GM18505 (cell line): ENCODE data around the gene CELSR2.

ENCODE experiments used
- ATAC-seq: cut with Tn5 transposase; IDR thresholded peaks from one replicate; pipeline ENCODE4 v1.9.1; 2021; ENCODE audit not compliant: unreplicated experiment
- POLR2A ChIP-seq: IDR thresholded peaks from 4 replicates; pipeline ENCODE4 v1.6.1; 2011; ENCODE audit warnings: borderline replicate concordance; ENCODE audit not compliant: insufficient read depth, insufficient read length; ENCODE audit errors: extremely low read depth

CELSR2 gene

DNA sequence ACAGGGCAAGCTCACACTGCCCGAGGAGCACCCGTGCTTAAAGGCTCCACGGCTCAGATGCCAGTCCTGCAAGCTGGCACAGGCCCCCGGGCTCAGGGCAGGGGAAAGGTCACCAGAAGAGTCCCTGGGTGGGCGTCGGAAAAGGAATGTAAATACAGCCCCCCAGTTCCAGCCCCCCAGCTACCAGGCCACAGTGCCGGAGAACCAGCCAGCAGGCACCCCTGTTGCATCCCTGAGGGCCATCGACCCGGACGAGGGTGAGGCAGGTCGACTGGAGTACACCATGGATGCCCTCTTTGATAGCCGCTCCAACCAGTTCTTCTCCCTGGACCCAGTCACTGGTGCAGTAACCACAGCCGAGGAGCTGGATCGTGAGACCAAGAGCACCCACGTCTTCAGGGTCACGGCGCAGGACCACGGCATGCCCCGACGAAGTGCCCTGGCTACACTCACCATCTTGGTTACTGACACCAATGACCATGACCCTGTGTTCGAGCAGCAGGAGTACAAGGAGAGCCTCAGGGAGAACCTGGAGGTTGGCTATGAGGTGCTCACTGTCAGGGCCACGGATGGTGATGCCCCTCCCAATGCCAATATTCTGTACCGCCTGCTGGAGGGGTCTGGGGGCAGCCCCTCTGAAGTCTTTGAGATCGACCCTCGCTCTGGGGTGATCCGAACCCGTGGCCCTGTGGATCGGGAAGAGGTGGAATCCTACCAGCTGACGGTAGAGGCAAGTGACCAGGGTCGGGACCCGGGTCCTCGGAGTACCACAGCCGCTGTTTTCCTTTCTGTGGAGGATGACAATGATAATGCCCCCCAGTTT, 1.3 kb downstream of the CELSR2 start:
- no peak for ATAC-seq
- TF ChIP-seq POLR2A, result no peak

DNA sequence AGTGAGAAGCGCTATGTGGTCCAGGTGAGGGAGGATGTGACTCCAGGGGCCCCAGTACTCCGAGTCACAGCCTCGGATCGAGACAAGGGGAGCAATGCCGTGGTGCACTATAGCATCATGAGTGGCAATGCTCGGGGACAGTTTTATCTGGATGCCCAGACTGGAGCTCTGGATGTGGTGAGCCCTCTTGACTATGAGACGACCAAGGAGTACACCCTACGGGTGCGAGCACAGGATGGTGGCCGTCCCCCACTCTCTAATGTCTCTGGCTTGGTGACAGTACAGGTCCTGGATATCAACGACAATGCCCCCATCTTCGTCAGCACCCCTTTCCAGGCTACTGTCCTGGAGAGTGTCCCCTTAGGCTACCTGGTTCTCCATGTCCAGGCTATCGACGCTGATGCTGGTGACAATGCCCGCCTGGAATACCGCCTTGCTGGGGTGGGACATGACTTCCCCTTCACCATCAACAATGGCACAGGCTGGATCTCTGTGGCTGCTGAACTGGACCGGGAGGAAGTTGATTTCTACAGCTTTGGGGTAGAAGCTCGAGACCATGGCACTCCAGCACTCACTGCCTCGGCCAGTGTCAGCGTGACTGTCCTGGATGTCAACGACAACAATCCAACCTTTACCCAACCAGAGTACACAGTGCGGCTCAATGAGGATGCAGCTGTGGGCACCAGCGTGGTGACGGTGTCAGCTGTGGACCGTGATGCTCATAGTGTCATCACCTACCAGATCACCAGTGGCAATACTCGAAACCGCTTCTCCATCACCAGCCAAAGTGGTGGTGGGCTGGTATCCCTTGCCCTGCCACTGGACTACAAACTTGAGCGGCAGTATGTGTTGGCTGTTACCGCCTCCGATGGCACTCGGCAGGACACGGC, 2.2 kb downstream of the CELSR2 start:
- no peak for ATAC-seq
- no peak for TF ChIP-seq POLR2A

DNA sequence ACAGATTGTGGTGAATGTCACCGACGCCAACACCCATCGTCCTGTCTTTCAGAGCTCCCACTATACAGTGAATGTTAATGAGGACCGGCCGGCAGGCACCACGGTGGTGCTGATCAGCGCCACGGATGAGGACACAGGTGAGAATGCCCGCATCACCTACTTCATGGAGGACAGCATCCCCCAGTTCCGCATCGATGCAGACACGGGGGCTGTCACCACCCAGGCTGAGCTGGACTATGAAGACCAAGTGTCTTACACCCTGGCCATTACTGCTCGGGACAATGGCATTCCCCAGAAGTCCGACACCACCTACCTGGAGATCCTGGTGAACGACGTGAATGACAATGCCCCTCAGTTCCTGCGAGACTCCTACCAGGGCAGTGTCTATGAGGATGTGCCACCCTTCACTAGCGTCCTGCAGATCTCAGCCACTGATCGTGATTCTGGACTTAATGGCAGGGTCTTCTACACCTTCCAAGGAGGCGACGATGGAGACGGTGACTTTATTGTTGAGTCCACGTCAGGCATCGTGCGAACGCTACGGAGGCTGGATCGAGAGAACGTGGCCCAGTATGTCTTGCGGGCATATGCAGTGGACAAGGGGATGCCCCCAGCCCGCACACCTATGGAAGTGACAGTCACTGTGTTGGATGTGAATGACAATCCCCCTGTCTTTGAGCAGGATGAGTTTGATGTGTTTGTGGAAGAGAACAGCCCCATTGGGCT, 3.0 kb downstream of the CELSR2 start:
- TF ChIP-seq POLR2A, result no peak
- no peak for ATAC-seq

DNA sequence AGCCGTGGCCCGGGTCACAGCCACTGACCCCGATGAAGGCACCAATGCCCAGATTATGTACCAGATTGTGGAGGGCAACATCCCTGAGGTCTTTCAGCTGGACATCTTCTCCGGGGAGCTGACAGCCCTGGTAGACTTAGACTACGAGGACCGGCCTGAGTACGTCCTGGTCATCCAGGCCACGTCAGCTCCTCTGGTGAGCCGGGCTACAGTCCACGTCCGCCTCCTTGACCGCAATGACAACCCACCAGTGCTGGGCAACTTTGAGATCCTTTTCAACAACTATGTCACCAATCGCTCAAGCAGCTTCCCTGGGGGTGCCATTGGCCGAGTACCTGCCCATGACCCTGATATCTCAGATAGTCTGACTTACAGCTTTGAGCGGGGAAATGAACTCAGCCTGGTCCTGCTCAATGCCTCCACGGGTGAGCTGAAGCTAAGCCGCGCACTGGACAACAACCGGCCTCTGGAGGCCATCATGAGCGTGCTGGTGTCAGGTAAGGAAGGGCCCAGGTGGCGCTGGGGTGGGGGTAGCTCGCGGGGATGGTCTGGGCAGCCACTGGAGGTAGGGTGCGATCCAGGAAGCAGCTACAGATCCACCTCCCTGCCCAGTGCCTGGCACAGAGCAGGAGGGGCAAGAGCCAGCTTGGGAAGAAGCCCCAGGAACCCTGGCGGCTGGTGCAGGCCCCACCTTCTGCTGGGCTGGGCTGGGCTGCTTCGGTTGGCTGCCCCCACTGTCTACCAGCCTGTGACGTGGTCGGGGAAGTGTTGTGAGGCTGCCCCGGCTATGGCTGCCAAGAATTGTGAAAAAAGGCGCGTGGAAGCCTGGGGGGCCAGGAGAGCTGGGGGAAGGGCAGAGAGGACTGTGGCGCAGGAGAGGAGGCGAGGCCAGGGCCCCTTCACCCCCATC, 3.8 kb downstream of the CELSR2 start:
- no peak for ATAC-seq
- no peak for TF ChIP-seq POLR2A

DNA sequence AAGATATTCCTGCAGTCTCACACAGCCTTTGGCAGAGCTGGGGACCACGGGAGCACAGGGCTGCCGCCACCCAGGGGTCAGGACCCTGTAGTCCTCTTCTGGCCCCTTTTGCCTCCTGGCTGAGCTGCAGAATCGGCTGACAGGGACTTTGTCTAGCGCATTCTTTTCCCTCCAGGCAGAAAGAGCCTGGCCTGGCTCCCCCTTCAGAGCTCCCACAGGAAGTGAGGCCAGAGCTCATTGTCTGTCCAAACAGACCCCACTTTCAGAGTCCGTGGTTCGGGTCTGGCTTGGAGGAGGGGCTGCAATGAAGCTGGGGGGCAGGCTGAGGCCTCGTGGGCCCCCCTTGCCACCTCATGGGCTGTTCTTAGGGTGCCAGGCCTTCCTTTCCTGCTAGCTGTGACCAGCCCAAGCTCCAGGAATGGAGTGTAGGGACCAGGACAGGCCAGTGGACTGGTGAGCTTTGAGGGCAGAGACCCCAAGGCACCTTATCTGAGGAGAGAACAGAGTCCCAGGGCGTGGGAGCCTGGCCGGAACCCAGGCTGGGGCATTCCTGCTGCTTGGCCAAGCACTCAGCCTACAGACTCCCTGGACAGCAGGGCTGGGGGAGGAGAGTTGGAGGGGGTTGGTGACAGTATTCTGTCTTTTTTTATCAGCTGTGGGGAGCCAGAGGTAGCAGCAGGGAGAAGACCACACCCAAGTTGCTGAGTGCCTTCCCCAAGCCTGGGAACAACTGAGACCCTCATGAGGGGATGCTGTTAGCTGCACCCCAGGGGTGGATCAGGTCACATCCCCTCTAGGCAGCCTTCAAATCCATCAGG, 4.7 kb downstream of the CELSR2 start:
- no peak for TF ChIP-seq POLR2A
- ATAC-seq, result no peak

DNA sequence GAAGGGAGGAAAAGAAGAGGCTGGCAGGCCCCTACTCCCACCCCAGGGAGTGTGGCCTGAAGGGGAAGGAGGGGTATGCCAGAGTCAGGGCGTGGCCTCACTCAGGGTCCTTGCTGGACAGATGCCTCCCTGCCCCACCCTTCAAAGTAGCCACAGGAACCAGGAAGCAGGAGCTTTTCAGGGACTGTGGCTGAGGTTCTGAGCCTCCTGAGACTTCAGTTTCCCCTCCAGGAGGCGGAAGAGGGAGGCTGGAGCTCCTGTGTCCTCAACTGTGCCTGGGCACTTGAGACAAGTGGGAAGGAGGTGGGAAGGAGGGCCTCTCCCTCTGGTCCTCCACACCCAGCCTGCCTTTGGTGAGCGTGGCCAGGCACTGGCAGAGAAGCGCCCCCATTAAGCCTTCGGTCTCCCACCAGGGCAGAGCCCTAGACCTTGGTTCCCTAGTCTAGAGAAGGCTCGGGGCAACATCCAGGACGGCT, 5.3 kb downstream of the CELSR2 start:
- no peak for ATAC-seq

DNA sequence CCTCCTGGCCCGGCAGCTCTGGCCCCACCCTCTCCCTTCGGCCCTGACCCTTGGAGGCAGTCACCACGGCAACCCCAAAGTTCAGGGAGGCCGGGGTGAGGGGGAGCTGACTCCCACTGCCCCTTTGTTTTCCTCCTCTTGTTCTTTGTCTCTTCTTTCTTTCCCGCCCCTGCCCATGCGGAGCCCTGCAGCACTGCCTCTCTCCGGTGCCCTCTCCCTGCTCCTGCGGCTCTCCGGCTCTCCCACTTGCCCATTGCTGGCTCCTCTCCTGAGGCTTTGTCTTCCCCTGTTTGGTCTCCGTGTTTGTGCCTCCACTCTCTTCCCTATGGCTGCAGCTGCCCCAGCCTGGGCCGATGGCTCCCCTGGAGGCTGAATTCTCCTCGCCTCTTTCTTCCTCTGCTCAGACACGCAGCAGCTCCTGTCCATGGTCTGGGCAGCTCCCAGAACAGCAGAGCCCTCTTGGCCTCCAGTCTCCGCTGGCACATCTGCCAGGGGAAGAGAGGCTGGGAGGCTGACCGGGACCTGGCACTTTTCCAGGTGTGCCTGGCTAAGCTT, 5.8 kb downstream of the CELSR2 start:
- ATAC-seq, result no peak
- no peak for TF ChIP-seq POLR2A

More for the DNA sequence above, 5.3 kb downstream of the CELSR2 start:
- no peak for TF ChIP-seq POLR2A

DNA sequence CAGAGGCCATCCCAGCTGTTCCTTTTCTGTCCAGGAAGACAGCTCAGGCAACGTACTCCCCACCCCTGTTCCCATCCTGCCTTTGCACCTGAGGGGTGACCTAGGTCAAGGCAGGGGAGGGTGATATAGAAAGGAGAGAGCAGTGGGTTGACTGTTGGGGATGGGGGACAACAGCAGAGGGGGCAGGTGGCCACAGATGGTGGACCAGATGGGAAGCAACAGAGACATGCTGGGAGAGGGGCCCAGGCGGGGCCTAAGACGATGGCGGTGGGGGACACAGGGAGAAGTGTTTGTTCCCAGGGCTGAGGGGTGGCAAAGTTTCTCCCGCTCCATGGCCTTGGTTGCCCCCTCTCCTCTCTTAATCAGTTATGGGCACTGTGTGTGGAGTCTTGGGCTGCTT, 6.3 kb downstream of the CELSR2 start:
- ATAC-seq, result no peak
- no peak for TF ChIP-seq POLR2A

DNA sequence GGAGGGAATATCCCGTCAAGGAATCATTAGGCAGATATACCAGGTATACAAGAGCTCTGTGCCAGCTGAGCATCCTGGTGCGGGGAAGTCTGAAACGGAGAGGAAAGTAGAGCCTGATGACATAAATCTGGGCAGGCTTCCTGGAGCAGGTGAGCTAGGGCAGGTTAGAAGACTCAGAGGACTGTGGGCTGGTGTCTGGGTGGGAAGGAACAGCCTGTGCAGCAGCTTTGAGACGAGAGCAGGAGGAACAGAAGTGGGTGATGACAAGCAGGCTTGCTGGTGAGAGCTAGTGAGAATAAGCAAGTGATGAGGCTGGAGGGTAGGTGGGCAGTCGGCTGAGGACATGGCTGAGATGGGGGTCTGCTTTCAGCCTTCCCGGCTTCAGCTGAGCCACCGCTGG, 6.7 kb downstream of the CELSR2 start:
- ATAC-seq, result no peak
- no peak for TF ChIP-seq POLR2A

DNA sequence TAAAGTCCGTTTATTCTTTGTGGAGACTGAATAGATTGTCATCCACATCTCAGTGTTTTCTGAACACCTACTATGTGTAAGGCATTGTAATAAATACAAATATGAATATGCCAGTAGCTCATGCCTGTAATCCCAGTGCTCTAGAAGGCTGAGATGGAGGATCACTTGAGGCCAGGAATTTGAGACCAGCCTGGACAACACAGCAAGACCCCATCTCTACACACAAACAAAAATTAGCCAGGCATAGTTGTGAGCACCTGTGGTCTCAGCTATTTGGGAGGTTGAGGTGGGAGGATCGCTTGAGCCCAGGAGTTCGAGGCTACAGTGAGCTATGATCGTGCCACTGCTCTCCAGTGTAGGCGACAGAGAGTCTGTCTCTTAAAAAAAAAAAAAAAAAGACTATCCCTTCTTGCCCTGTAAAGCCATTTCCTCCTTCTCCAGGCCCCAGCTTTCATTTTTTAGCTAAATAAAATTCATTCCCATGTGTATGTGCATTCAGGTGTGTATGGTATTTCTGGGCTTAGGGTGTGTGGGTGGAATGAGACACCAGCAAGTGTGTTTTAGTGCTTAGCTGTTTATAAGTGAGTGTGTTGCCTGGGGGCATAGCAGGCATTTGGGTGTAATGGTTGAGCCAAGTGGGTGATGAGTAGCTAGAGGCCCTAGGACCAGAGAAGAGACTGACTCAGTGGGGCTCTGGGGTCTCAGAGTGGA, 7.8 kb downstream of the CELSR2 start:
- ATAC-seq, result no peak
- TF ChIP-seq POLR2A, result no peak

DNA sequence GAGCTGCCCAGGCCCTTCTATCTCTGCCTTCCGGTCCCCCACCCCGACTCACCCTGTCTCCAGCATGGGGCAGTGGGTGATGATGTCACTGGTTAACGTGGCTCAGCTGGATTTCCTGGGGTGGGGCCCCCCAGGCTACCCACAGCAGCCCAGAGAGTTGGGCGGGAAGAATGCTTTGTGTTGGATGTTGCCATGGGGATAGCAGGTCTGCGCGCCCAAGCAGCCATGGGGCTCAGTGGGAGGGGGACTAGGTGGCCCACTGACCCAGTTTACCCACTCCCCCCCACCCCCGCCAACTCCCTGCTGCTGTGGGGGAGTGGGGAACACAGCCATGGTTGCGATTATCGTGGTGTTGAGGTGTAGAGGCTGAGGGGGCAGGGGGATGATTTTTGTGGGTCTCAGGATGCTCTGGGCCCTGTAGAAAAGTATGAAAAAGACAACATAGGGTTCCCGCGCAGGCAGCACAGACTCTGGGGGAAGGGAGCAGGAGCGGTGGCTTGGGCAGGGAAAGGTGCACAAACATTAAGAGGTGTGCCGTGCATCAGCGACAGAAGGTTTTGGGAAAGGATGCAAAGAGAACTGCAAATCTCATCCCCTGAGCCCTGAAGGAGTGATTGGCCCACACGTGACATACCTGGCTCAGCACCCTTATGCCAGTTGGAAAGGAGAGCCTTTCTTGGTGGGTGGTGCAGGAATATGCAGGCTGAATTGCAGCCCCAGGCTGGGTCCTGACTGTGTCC, 8.5 kb downstream of the CELSR2 start:
- no peak for TF ChIP-seq POLR2A
- no peak for ATAC-seq
